Measurements from ENCODE around the gene HYDIN.

The HYDIN gene

GRCh38 chr16:70769761-70770160, 460.8 kb downstream of the HYDIN start:
- no peak for DNase-seq (ENCODE audit: extremely low spot score)
- TF ChIP-seq CTCF (IDR thresholded peaks at IDR 0.05; ENCODE audit: control extremely low read depth, extremely low read depth, low read depth, missing control alignments), result no peak
- CTCF ChIA-PET, result interaction anchor here (1.3 to 6.7 kb wide), 20 partner anchors 10 to 1172 kb away, joined by 3 to 120 read pairs (median 8); no protein-coding TSS in a partner anchor
- POLR2A ChIA-PET, result interaction anchor here (0.6 kb wide), 1 partner anchor 314 kb away, joined by 3 read pairs; no protein-coding TSS in a partner anchor

- CTCF ChIA-PET, result interaction anchor here (1.4 to 6.7 kb wide), 10 partner anchors 10 to 91 kb away, joined by 3 to 120 read pairs (median 18); no protein-coding TSS in a partner anchor
- TF ChIP-seq CTCF (IDR thresholded peaks at IDR 0.05; ENCODE audit: control extremely low read depth, extremely low read depth, low read depth, missing control alignments), result no peak
- DNase-seq (ENCODE audit: extremely low spot score), result no peak
- POLR2A ChIA-PET, result no interaction called here
Measured at GRCh38 chr16:70769131-70769530, 461.4 kb downstream of the HYDIN start.

- CTCF ChIA-PET, result interaction anchor here (4.5 to 6.7 kb wide), 3 partner anchors 9 to 90 kb away, joined by 46 to 120 read pairs (median 66); no protein-coding TSS in a partner anchor
- POLR2A ChIA-PET, result no interaction called here
- no peak for TF ChIP-seq CTCF (IDR thresholded peaks at IDR 0.05; ENCODE audit: control extremely low read depth, extremely low read depth, low read depth, missing control alignments)
- no peak for DNase-seq (ENCODE audit: extremely low spot score)
Measured at GRCh38 chr16:70768203-70768580, 462.3 kb downstream of the HYDIN start.

GRCh38 chr16:70767377-70768202, 462.9 kb downstream of the HYDIN start:
- no peak for DNase-seq (ENCODE audit: extremely low spot score)
- TF ChIP-seq CTCF (IDR thresholded peaks at IDR 0.05; ENCODE audit: control extremely low read depth, extremely low read depth, low read depth, missing control alignments), result no peak
- ChIA-PET POLR2A (no interaction called here), CTCF (interaction anchor here (6.3 to 6.7 kb wide), 2 partner anchors 8 to 90 kb away, joined by 66 to 120 read pairs; no protein-coding TSS in a partner anchor)

GRCh38 chr16:70766658-70767057, 463.9 kb downstream of the HYDIN start:
- no peak for DNase-seq (ENCODE audit: extremely low spot score)
- CTCF ChIA-PET, result interaction anchor here (1.7 to 6.7 kb wide), 3 partner anchors 7 to 89 kb away, joined by 4 to 120 read pairs (median 66); no protein-coding TSS in a partner anchor
- POLR2A ChIA-PET, result no interaction called here
- no peak for TF ChIP-seq CTCF (IDR thresholded peaks at IDR 0.05; ENCODE audit: control extremely low read depth, extremely low read depth, low read depth, missing control alignments)

- POLR2A ChIA-PET, result interaction anchor here (1.0 kb wide), 1 partner anchor 27 kb away, joined by 7 read pairs; no protein-coding TSS in a partner anchor
- no peak for TF ChIP-seq CTCF (IDR thresholded peaks at IDR 0.05; ENCODE audit: control extremely low read depth, extremely low read depth, low read depth, missing control alignments)
- DNase-seq (ENCODE audit: extremely low spot score), result no peak
- CTCF ChIA-PET, result interaction anchor here (1.6 to 6.7 kb wide), 4 partner anchors 7 to 88 kb away, joined by 4 to 120 read pairs (median 36); no protein-coding TSS in a partner anchor
Measured at GRCh38 chr16:70766176-70766575, 464.3 kb downstream of the HYDIN start.
